ENCODE results near the gene BSG. TPM values are rescaled to one million over a fixed set of nuclear protein-coding genes. Genes with fewer than 3 reads are reported as not detected.

Gene BSG
- total and polyA plus RNA-seq, 2 experiments from 2014 or later = 957 to 973 TPM

DNA sequence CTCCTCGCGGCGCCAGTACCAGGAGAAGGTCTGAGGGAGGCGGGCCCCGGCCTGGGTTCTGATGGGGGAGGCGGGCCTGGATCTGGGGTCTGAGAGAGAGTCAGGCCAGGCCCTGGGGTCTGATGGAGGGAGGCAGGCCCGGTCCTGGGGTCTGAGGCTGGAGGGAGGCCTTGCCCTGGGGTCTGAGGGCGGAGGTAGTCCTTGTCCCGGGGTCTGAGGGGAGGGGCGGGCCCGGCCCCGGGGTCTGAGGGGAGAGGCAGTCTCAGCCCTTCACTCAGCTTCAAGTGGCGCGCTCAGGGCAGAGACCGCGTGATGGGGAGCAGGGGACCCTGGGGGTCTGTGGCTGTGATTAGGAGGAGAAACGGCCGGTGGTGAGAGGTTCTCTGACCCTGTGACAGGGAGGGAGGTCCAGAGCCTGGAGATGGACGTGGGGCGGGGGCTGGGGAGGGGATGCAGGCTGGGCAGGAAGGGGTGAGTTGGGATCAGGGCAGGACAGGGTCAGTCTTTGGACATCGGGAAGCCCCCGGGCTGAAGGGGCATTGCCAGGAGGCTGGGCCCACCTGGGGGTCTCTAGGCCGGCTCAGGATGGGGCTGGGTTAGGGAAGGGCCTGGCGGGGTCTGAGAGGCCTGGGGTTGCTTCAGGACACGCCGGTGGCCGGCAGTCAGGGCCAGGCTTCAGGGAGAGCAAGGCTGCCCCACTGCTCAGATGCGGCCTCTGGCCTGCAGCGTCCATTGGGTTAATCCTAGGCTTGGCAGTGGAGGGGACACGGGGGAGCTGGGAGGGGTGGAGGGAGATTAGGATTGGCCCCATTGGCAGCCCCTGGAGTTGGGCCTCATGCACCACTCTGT lies 36.0 kb downstream of the BSG start (continued):
- TF ChIP-seq, protein P1, sequence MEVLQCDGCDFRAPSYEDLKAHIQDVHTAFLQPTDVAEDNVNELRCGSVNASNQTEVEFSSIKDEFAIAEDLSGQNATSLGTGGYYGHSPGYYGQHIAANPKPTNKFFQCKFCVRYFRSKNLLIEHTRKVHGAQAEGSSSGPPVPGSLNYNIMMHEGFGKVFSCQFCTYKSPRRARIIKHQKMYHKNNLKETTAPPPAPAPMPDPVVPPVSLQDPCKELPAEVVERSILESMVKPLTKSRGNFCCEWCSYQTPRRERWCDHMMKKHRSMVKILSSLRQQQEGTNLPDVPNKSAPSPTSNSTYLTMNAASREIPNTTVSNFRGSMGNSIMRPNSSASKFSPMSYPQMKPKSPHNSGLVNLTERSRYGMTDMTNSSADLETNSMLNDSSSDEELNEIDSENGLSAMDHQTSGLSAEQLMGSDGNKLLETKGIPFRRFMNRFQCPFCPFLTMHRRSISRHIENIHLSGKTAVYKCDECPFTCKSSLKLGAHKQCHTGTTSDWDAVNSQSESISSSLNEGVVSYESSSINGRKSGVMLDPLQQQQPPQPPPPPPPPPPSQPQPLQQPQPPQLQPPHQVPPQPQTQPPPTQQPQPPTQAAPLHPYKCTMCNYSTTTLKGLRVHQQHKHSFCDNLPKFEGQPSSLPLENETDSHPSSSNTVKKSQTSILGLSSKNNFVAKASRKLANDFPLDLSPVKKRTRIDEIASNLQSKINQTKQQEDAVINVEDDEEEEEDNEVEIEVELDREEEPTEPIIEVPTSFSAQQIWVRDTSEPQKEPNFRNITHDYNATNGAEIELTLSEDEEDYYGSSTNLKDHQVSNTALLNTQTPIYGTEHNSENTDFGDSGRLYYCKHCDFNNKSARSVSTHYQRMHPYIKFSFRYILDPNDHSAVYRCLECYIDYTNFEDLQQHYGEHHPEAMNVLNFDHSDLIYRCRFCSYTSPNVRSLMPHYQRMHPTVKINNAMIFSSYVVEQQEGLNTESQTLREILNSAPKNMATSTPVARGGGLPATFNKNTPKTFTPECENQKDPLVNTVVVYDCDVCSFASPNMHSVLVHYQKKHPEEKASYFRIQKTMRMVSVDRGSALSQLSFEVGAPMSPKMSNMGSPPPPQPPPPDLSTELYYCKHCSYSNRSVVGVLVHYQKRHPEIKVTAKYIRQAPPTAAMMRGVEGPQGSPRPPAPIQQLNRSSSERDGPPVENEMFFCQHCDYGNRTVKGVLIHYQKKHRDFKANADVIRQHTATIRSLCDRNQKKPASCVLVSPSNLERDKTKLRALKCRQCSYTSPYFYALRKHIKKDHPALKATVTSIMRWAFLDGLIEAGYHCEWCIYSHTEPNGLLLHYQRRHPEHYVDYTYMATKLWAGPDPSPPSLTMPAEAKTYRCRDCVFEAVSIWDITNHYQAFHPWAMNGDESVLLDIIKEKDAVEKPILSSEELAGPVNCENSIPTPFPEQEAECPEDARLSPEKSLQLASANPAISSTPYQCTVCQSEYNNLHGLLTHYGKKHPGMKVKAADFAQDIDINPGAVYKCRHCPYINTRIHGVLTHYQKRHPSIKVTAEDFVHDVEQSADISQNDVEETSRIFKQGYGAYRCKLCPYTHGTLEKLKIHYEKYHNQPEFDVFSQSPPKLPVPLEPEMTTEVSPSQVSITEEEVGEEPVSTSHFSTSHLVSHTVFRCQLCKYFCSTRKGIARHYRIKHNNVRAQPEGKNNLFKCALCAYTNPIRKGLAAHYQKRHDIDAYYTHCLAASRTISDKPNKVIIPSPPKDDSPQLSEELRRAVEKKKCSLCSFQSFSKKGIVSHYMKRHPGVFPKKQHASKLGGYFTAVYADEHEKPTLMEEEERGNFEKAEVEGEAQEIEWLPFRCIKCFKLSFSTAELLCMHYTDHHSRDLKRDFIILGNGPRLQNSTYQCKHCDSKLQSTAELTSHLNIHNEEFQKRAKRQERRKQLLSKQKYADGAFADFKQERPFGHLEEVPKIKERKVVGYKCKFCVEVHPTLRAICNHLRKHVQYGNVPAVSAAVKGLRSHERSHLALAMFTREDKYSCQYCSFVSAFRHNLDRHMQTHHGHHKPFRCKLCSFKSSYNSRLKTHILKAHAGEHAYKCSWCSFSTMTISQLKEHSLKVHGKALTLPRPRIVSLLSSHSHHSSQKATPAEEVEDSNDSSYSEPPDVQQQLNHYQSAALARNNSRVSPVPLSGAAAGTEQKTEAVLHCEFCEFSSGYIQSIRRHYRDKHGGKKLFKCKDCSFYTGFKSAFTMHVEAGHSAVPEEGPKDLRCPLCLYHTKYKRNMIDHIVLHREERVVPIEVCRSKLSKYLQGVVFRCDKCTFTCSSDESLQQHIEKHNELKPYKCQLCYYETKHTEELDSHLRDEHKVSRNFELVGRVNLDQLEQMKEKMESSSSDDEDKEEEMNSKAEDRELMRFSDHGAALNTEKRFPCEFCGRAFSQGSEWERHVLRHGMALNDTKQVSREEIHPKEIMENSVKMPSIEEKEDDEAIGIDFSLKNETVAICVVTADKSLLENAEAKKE (CRISPR knock-in tag; IDR thresholded peaks at IDR 0.05) = no peak
- TF ChIP-seq EZH2 (IDR thresholded peaks at IDR 0.05; ENCODE audit: low read depth, unreplicated experiment) (no peak), STAT1 (IDR thresholded peaks at IDR 0.05; ENCODE audit: unreplicated experiment) (no peak), EZH2phosphoT487 (IDR thresholded peaks at IDR 0.05; ENCODE audit: unreplicated experiment) (no peak), POLR2AphosphoS5 (IDR thresholded peaks at IDR 0.05; ENCODE audit: low read depth) (no peak), NANOG (IDR thresholded peaks at IDR 0.05; ENCODE audit: borderline replicate concordance) (no peak), ZNF114 (CRISPR knock-in tag; IDR thresholded peaks at IDR 0.05) (no peak)

DNA sequence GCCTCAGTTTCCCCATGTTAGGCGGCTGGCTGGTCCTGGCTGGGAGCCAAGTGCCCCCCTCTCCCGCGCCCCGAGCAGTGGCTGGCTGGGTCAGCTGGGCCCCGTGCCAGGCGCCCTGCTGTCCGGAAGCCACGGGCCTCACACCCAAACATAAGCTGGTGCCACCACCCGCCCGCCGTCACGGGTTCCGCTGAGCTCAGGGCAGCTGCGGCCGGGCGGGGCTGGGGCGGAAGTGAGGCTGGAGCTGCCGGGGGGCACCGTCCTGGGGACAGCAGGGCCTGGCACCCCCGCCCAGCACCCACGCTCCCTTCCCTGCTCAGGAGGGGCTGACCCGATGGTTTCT lies 36.6 kb downstream of the BSG start:
- H3F3A ChIP-seq (replicated peaks; ENCODE audit: low read depth) = no peaks in the 10 kb centered on the region
- no peak overlapping the region for H3K4me3 ChIP-seq
- Mint-ChIP-seq H3K36me3 (ENCODE audit: low read depth) (peaks cover 4% of the 10 kb centered on the region; the same call in 1 of the 3 replicates), H3K4me1 (peaks cover 4% of the 10 kb centered on the region), H3K27ac (no peak overlapping the region), H3K9me3 (peaks cover 16% of the 10 kb centered on the region; the same call in 2 of the 3 replicates), H3K4me3 (no peak overlapping the region), H3K27me3 (ENCODE audit: insufficient read depth, low read depth, poor library complexity) (peaks cover 6% of the 10 kb centered on the region)
- no peak for DNase-seq (ENCODE audit: low spot score)
- no peak overlapping the region for H3K27ac ChIP-seq (ENCODE audit: low read depth)
- no peak for ATAC-seq
- no peaks in the 10 kb centered on the region for H3K4me1 ChIP-seq (ENCODE audit: insufficient read depth)
- H3K36me3 ChIP-seq (ENCODE audit: insufficient read depth) = no peaks in the 10 kb centered on the region
- no peak overlapping the region for H2AFZ ChIP-seq
- no peaks in the 10 kb centered on the region for H3K9me2 ChIP-seq (ENCODE audit: insufficient read depth)
- H4K20me1 ChIP-seq (replicated peaks; ENCODE audit: insufficient read depth) = no peaks in the 10 kb centered on the region; the same call in 1 of the 2 replicates
- no peaks in the 10 kb centered on the region for H3K27me3 ChIP-seq (ENCODE audit: insufficient read depth)
- H3K4me2 ChIP-seq = no peak overlapping the region
- no peaks in the 10 kb centered on the region for H3K79me2 ChIP-seq (replicated peaks; ENCODE audit: insufficient read depth)
- no peak for TF ChIP-seq STAT1 (IDR thresholded peaks at IDR 0.05; ENCODE audit: unreplicated experiment)
- TF ChIP-seq, protein P2, sequence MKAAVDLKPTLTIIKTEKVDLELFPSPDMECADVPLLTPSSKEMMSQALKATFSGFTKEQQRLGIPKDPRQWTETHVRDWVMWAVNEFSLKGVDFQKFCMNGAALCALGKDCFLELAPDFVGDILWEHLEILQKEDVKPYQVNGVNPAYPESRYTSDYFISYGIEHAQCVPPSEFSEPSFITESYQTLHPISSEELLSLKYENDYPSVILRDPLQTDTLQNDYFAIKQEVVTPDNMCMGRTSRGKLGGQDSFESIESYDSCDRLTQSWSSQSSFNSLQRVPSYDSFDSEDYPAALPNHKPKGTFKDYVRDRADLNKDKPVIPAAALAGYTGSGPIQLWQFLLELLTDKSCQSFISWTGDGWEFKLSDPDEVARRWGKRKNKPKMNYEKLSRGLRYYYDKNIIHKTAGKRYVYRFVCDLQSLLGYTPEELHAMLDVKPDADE (IDR thresholded peaks at IDR 0.05) = no peak
- TF ChIP-seq, protein P3, sequence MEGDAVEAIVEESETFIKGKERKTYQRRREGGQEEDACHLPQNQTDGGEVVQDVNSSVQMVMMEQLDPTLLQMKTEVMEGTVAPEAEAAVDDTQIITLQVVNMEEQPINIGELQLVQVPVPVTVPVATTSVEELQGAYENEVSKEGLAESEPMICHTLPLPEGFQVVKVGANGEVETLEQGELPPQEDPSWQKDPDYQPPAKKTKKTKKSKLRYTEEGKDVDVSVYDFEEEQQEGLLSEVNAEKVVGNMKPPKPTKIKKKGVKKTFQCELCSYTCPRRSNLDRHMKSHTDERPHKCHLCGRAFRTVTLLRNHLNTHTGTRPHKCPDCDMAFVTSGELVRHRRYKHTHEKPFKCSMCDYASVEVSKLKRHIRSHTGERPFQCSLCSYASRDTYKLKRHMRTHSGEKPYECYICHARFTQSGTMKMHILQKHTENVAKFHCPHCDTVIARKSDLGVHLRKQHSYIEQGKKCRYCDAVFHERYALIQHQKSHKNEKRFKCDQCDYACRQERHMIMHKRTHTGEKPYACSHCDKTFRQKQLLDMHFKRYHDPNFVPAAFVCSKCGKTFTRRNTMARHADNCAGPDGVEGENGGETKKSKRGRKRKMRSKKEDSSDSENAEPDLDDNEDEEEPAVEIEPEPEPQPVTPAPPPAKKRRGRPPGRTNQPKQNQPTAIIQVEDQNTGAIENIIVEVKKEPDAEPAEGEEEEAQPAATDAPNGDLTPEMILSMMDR (conservative IDR thresholded peaks at IDR 0.05; ENCODE audit: low read depth in 2 of 2) = no peak
- TF ChIP-seq CREB1 (CRISPR knock-in tag; IDR thresholded peaks at IDR 0.05; ENCODE audit: low read depth) = no peak
- TF ChIP-seq POLR2AphosphoS5 (IDR thresholded peaks at IDR 0.05; ENCODE audit: low read depth) = no peak
- no peak for TF ChIP-seq NANOG (IDR thresholded peaks at IDR 0.05; ENCODE audit: borderline replicate concordance)
